Measurements from ENCODE around the gene MGST2. TPM values are rescaled to one million over a fixed set of nuclear protein-coding genes. Genes with fewer than 3 reads are reported as not detected.

MGST2 gene
- total RNA-seq, 6 experiments from 2014 or later = 5.0 to 11.4 (median 5.7) TPM

GRCh38 chr4:139656614-139657486, 8.8 kb upstream of the MGST2 start:
- peaks cover 23% of the 10 kb centered on the region for H3K4me1 Mint-ChIP-seq (ENCODE audit: low read depth)
- peaks cover 16% of the 10 kb centered on the region for H3K27me3 Mint-ChIP-seq (ENCODE audit: insufficient read depth)
- peak; percentile 83 for DNase-seq
- H3K27ac Mint-ChIP-seq = peak overlapping the region; percentile 38; the same call in 1 of the 2 replicates
- TF ChIP-seq, protein P1, sequence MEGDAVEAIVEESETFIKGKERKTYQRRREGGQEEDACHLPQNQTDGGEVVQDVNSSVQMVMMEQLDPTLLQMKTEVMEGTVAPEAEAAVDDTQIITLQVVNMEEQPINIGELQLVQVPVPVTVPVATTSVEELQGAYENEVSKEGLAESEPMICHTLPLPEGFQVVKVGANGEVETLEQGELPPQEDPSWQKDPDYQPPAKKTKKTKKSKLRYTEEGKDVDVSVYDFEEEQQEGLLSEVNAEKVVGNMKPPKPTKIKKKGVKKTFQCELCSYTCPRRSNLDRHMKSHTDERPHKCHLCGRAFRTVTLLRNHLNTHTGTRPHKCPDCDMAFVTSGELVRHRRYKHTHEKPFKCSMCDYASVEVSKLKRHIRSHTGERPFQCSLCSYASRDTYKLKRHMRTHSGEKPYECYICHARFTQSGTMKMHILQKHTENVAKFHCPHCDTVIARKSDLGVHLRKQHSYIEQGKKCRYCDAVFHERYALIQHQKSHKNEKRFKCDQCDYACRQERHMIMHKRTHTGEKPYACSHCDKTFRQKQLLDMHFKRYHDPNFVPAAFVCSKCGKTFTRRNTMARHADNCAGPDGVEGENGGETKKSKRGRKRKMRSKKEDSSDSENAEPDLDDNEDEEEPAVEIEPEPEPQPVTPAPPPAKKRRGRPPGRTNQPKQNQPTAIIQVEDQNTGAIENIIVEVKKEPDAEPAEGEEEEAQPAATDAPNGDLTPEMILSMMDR (IDR thresholded peaks at IDR 0.05) = peak; percentile 92
- peak overlapping the region; percentile 70 for H3K4me3 Mint-ChIP-seq
- H3K36me3 Mint-ChIP-seq (ENCODE audit: low read depth) = no peaks in the 10 kb centered on the region
- H3K9me3 Mint-ChIP-seq = no peaks in the 10 kb centered on the region

DNA sequence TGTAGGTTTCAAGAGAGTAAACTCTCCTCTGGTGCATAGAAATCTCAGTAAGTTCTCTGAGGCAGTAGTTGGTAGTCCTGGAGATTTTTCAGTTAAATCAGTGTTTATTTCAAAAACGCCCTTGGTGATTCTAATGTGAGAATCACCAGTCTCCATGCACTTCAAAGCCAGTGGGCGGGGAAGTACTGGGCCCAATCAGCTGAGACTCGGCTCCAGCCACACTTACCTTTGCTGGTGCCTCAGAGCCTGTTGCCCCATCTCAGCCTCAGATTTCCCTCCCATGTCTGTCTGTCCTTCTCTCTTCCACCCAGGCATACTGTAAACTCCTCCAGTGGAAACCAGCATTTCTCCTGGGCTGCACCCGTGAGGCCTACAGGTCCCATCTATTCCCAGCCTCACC, 7.4 kb upstream of the MGST2 start:
- Mint-ChIP-seq H3K4me1 (ENCODE audit: low read depth) (peaks cover 23% of the 10 kb centered on the region), H3K4me3 (peak overlapping the region; percentile 70), H3K27ac (peak overlapping the region; percentile 61), H3K36me3 (ENCODE audit: low read depth) (no peaks in the 10 kb centered on the region), H3K9me3 (no peaks in the 10 kb centered on the region), H3K27me3 (ENCODE audit: insufficient read depth) (peaks cover 14% of the 10 kb centered on the region)
- no peak for DNase-seq
- TF ChIP-seq, protein P1 (IDR thresholded peaks at IDR 0.05) = no peak

GRCh38 chr4:139658586-139659382, 6.8 kb upstream of the MGST2 start:
- H3K4me3 Mint-ChIP-seq = peak overlapping the region; percentile 70; the same call in 1 of the 2 replicates
- peak overlapping the region; percentile 53 for H3K27ac Mint-ChIP-seq

GRCh38 chr4:139659735-139660424, 5.7 kb upstream of the MGST2 start:
- no peak for DNase-seq
- TF ChIP-seq, protein P1 (IDR thresholded peaks at IDR 0.05) = no peak
- H3K27me3 Mint-ChIP-seq (ENCODE audit: insufficient read depth) = peaks cover 8% of the 10 kb centered on the region
- no peaks in the 10 kb centered on the region for H3K9me3 Mint-ChIP-seq
- no peak overlapping the region for H3K27ac Mint-ChIP-seq
- peaks cover 23% of the 10 kb centered on the region for H3K4me1 Mint-ChIP-seq (ENCODE audit: low read depth)
- no peaks in the 10 kb centered on the region for H3K36me3 Mint-ChIP-seq (ENCODE audit: low read depth)
- no peak overlapping the region for H3K4me3 Mint-ChIP-seq

More at GRCh38 chr4:139658586-139659382, 6.8 kb upstream of the MGST2 start:
- Mint-ChIP-seq H3K27me3 (ENCODE audit: insufficient read depth) (peaks cover 12% of the 10 kb centered on the region), H3K36me3 (ENCODE audit: low read depth) (no peaks in the 10 kb centered on the region), H3K9me3 (no peaks in the 10 kb centered on the region), H3K4me1 (ENCODE audit: low read depth) (peaks cover 23% of the 10 kb centered on the region)
- DNase-seq = no peak
- TF ChIP-seq, protein P1 (IDR thresholded peaks at IDR 0.05) = no peak

DNA sequence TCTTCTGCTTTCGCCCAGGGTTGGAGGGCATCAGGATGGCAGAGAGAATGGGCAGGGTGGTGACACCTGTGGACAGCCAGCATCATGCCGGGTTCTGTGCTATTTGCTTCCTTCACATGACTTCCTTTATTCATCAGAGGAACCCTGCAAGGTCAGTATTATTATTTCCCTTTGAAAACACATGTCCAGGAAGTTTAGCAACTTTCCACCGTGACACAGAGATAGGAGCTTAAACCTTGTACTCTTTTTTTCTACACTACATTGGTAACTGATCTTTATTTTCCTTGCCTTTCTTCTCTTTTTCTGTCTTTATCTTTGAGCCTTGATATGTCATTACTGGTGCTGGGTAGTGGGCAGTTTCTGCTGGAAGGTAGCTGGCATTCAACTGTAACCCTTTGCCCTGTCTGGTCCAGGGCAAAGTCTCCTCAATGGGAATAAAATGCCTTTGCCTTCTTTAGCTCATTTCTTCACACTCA, 5.0 kb upstream of the MGST2 start:
- TF ChIP-seq, protein P1 (IDR thresholded peaks at IDR 0.05) = no peak
- Mint-ChIP-seq H3K27me3 (ENCODE audit: insufficient read depth) (peaks cover 4% of the 10 kb centered on the region), H3K4me3 (no peak overlapping the region), H3K36me3 (ENCODE audit: low read depth) (no peaks in the 10 kb centered on the region), H3K4me1 (ENCODE audit: low read depth) (peaks cover 28% of the 10 kb centered on the region), H3K27ac (no peak overlapping the region), H3K9me3 (no peaks in the 10 kb centered on the region)
- DNase-seq = no peak
